RWPE2 (cell line): ENCODE measurements around the gene MUC5AC.

Source experiments
- ATAC-seq: fragments of 200-7000 bp; cut with Tn5 transposase; 3 replicates; pipeline ENCODE4 v1.9.1; 2021; ENCODE audit warnings: low read depth
- DNase-seq: peaks from one replicate; pipeline ENCODE4 v3.0.0-alpha.2; 2020; ENCODE audit warnings: low spot score
- H3K27ac ChIP-seq: fragments of 450-650 bp; 2 replicates; pipeline ENCODE4 v1.5.1; 2017; ENCODE audit warnings: mild to moderate bottlenecking; ENCODE audit not compliant: poor library complexity, severe bottlenecking
- H3K27me3 ChIP-seq: fragments of 250-450 bp; sonication (Bioruptor Pico); 2 replicates; pipeline ENCODE4 v1.5.1; 2021; ENCODE audit warnings: mild to moderate bottlenecking, moderate library complexity; ENCODE audit not compliant: insufficient read depth, poor library complexity, severe bottlenecking
- H3K36me3 ChIP-seq: fragments of 250-450 bp; sonication (Bioruptor Pico); 2 replicates; pipeline ENCODE4 v1.5.1; 2020; ENCODE audit warnings: low read depth, mild to moderate bottlenecking, moderate library complexity
- H3K4me1 ChIP-seq: fragments of 250-450 bp; sonication (Bioruptor Pico); 2 replicates; pipeline ENCODE4 v1.5.1; 2021; ENCODE audit warnings: mild to moderate bottlenecking, moderate library complexity; ENCODE audit not compliant: insufficient read depth, poor library complexity, severe bottlenecking
- H3K4me3 ChIP-seq: fragments of 250-450 bp; sonication (Bioruptor Pico); 2 replicates; pipeline ENCODE4 v1.5.1; 2021; ENCODE audit warnings: mild to moderate bottlenecking, moderate library complexity; ENCODE audit not compliant: severe bottlenecking
- H3K9me3 ChIP-seq: fragments of 250-450 bp; sonication (Bioruptor Pico); 2 replicates; pipeline ENCODE4 v1.5.1; 2021; ENCODE audit warnings: mild to moderate bottlenecking, moderate library complexity; ENCODE audit not compliant: severe bottlenecking
- CTCF ChIP-seq: fragments of 450-650 bp; IDR thresholded peaks from one replicate; pipeline ENCODE4 v1.5.1; 2017; ENCODE audit warnings: mild to moderate bottlenecking, moderate library complexity; ENCODE audit not compliant: poor library complexity, severe bottlenecking

The MUC5AC gene

DNA sequence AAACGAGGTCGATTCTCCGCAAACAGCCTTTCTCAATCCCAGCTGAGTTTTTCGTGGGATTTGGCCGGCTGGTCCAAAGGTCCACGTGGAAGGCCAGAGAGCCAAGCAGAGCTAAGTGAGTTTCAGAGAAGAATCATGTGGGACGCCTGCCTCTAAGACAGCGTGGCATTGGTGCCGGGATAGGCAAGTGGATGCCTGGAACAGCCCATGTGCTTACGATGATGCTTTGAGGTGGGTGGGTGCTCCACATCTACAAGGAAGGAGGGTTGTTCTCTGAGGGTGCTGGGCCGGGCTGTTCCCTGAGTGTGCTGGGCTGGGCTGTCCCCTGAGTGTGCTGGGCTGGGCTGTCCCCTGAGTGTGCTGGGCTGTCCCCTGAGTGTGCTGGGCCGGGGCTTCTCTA is 41.6 kb upstream of the MUC5AC start:
- no peak for ATAC-seq
- H3K4me1 ChIP-seq: no peaks in the 10 kb centered on the region
- no peak for TF ChIP-seq CTCF
- DNase-seq: peak; percentile 19
- no peaks in the 10 kb centered on the region for H3K9me3 ChIP-seq
- no peaks in the 10 kb centered on the region for H3K36me3 ChIP-seq
- peaks cover 3% of the 10 kb centered on the region for H3K27me3 ChIP-seq
- H3K4me3 ChIP-seq: no peak overlapping the region
- H3K27ac ChIP-seq: no peak overlapping the region

DNA sequence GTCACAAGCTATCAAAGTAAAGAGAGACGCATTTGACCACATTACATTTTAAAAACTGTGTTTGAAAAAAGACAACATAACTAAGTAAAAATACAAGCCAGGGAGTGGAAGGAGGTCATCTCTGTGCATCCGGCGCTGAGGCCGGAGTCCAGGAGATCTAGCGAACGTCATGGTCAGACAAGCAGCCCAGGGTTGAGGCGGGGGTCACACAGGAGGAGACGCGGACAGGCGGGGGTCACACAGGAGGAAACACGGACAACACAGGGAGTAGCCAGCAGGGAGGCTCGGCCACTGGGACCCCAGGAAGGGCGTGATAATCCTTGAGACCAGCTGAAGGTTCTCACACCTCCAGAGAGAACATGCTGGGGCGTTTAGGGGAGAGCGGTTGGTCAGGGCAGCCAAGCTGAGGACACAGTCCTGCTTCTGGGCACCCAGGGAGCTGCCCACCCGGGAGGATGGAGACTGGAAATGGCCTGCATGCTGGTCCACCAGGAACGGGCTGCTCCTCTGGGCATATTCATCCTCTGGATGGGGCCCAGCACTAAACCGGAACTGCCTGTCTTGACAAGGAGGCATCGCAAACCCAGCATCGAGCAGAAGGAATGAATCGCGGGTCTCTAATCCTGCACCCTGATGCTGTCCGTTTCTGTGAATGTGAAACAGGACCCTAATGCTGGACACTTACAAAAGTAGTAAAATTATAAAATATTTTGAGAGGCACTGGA is 40.9 kb upstream of the MUC5AC start:
- DNase-seq: peak; percentile 58
- TF ChIP-seq CTCF: no peak
- Histone ChIP-seq H3K4me1 (no peaks in the 10 kb centered on the region), H3K27me3 (peaks cover 3% of the 10 kb centered on the region), H3K27ac (no peak overlapping the region), H3K4me3 (no peak overlapping the region), H3K36me3 (no peaks in the 10 kb centered on the region), H3K9me3 (no peaks in the 10 kb centered on the region)
- no peak for ATAC-seq

- no peak for TF ChIP-seq CTCF
- Histone ChIP-seq H3K4me1 (no peaks in the 10 kb centered on the region), H3K4me3 (no peak overlapping the region), H3K9me3 (no peaks in the 10 kb centered on the region), H3K27ac (no peak overlapping the region), H3K27me3 (peaks cover 3% of the 10 kb centered on the region), H3K36me3 (no peaks in the 10 kb centered on the region)
- no peak for ATAC-seq
- DNase-seq: peak; percentile 26
Measured at GRCh38 chr11:1117992-1118391, 39.8 kb upstream of the MUC5AC start.

GRCh38 chr11:1118755-1119603 is 38.8 kb upstream of the MUC5AC start:
- DNase-seq: no peak
- H3K4me1 ChIP-seq: no peaks in the 10 kb centered on the region
- H3K27me3 ChIP-seq: peaks cover 3% of the 10 kb centered on the region
- H3K4me3 ChIP-seq: no peak overlapping the region
- no peak for TF ChIP-seq CTCF
- no peak for ATAC-seq
- H3K36me3 ChIP-seq: no peaks in the 10 kb centered on the region
- H3K9me3 ChIP-seq: no peaks in the 10 kb centered on the region
- H3K27ac ChIP-seq: no peak overlapping the region
